Nephron progenitor cell (in vitro differentiated cells): Measurements from ENCODE around the gene KCNT1.

Experiments
- DNase-seq: peaks from one replicate; pipeline ENCODE4 v3.0.0; 2021
- H3K27ac Mint-ChIP-seq: 2 replicates; pipeline ENCODE4 v1.8.0; 2021; ENCODE audit warnings: mild to moderate bottlenecking, moderate library complexity, mixed read lengths
- H3K27me3 Mint-ChIP-seq: 2 replicates; pipeline ENCODE4 v1.8.0; 2021; ENCODE audit warnings: mild to moderate bottlenecking, low read depth, mixed read lengths; ENCODE audit not compliant: poor library complexity
- H3K36me3 Mint-ChIP-seq: 2 replicates; pipeline ENCODE4 v1.8.0; 2021; ENCODE audit warnings: low read depth, mixed read lengths
- H3K4me1 Mint-ChIP-seq: 2 replicates; pipeline ENCODE4 v1.8.0; 2021; ENCODE audit warnings: mixed read lengths
- H3K4me3 Mint-ChIP-seq: 2 replicates; pipeline ENCODE4 v1.8.0; 2021; ENCODE audit warnings: mild to moderate bottlenecking, moderate library complexity, mixed read lengths
- H3K9me3 Mint-ChIP-seq: 2 replicates; pipeline ENCODE4 v1.8.0; 2021; ENCODE audit warnings: mild to moderate bottlenecking, moderate library complexity, mixed read lengths
- CTCF ChIP-seq: fragments of 200-600 bp; sonication (generic); IDR thresholded peaks from 2 replicates; pipeline ENCODE4 v1.5.0; 2021; ENCODE audit warnings: antibody characterized with exemption

The KCNT1 gene

GRCh38 chr9:135756576-135756975, 54.6 kb downstream of the KCNT1 start:
- Mint-ChIP-seq H3K9me3 (no peaks in the 10 kb centered on the region), H3K27me3 (peaks cover 18% of the 10 kb centered on the region), H3K4me3 (no peak overlapping the region), H3K27ac (no peak overlapping the region), H3K4me1 (peaks cover 15% of the 10 kb centered on the region), H3K36me3 (no peaks in the 10 kb centered on the region)
- TF ChIP-seq CTCF: no peak
- no peak for DNase-seq

GRCh38 chr9:135757356-135757755, 55.4 kb downstream of the KCNT1 start:
- no peaks in the 10 kb centered on the region for H3K9me3 Mint-ChIP-seq
- DNase-seq: no peak
- H3K4me1 Mint-ChIP-seq: peaks cover 15% of the 10 kb centered on the region
- no peak for TF ChIP-seq CTCF
- no peak overlapping the region for H3K27ac Mint-ChIP-seq
- peaks cover 12% of the 10 kb centered on the region for H3K27me3 Mint-ChIP-seq
- H3K4me3 Mint-ChIP-seq: no peak overlapping the region
- no peaks in the 10 kb centered on the region for H3K36me3 Mint-ChIP-seq

- no peak for TF ChIP-seq CTCF
- no peak for DNase-seq
- no peaks in the 10 kb centered on the region for H3K9me3 Mint-ChIP-seq
- H3K36me3 Mint-ChIP-seq: no peaks in the 10 kb centered on the region
- H3K4me1 Mint-ChIP-seq: peaks cover 15% of the 10 kb centered on the region
- H3K27ac Mint-ChIP-seq: no peak overlapping the region
- H3K4me3 Mint-ChIP-seq: no peak overlapping the region
- H3K27me3 Mint-ChIP-seq: peaks cover 6% of the 10 kb centered on the region
Observed at GRCh38 chr9:135758056-135758455, 56.1 kb downstream of the KCNT1 start.

- peaks cover 9% of the 10 kb centered on the region for H3K27me3 Mint-ChIP-seq
- H3K36me3 Mint-ChIP-seq: no peaks in the 10 kb centered on the region
- no peak for DNase-seq
- H3K9me3 Mint-ChIP-seq: no peaks in the 10 kb centered on the region
- no peak for TF ChIP-seq CTCF
- no peak overlapping the region for H3K4me3 Mint-ChIP-seq
- peaks cover 15% of the 10 kb centered on the region for H3K4me1 Mint-ChIP-seq
- H3K27ac Mint-ChIP-seq: no peak overlapping the region
Observed at GRCh38 chr9:135758870-135759269, 56.9 kb downstream of the KCNT1 start.

- Mint-ChIP-seq H3K9me3 (no peaks in the 10 kb centered on the region), H3K27me3 (peaks cover 11% of the 10 kb centered on the region), H3K36me3 (no peaks in the 10 kb centered on the region), H3K4me3 (no peak overlapping the region), H3K4me1 (peaks cover 15% of the 10 kb centered on the region), H3K27ac (no peak overlapping the region)
- no peak for DNase-seq
- no peak for TF ChIP-seq CTCF
Observed at GRCh38 chr9:135759676-135760300, 57.8 kb downstream of the KCNT1 start.

GRCh38 chr9:135760465-135760864, 58.5 kb downstream of the KCNT1 start:
- TF ChIP-seq CTCF: no peak

More at GRCh38 chr9:135760465-135760864, 58.5 kb downstream of the KCNT1 start:
- no peaks in the 10 kb centered on the region for H3K9me3 Mint-ChIP-seq
- peaks cover 15% of the 10 kb centered on the region for H3K4me1 Mint-ChIP-seq
- DNase-seq: no peak
- peak overlapping the region; percentile 36 for H3K27ac Mint-ChIP-seq
- H3K27me3 Mint-ChIP-seq: peaks cover 13% of the 10 kb centered on the region
- H3K4me3 Mint-ChIP-seq: no peak overlapping the region
- no peaks in the 10 kb centered on the region for H3K36me3 Mint-ChIP-seq
